Testis (tissue), 2 donors: ENCODE data around the gene FAM234B.

Experiments
- POLR2A ChIP-seq: fragments of 450-650 bp; IDR thresholded peaks from one replicate; pipeline ENCODE4 v1.6.1; 2017; ENCODE audit warnings: antibody characterized with exemption, mild to moderate bottlenecking, moderate library complexity
- TF ChIP-seq, protein P1 (sequence below), 3 experiments: fragments of 450-650 bp in 2 of 3; fragments of 200-600 bp in 1 of 3; sonication (generic) in 1 of 3; IDR thresholded peaks; one replicate each; pipeline ENCODE4 v1.5.1; 2016 to 2019; ENCODE audit warnings: antibody characterized with exemption in 3 of 3, mild to moderate bottlenecking in 2 of 3, moderate library complexity in 1 of 3

- TF ChIP-seq, protein P1, sequence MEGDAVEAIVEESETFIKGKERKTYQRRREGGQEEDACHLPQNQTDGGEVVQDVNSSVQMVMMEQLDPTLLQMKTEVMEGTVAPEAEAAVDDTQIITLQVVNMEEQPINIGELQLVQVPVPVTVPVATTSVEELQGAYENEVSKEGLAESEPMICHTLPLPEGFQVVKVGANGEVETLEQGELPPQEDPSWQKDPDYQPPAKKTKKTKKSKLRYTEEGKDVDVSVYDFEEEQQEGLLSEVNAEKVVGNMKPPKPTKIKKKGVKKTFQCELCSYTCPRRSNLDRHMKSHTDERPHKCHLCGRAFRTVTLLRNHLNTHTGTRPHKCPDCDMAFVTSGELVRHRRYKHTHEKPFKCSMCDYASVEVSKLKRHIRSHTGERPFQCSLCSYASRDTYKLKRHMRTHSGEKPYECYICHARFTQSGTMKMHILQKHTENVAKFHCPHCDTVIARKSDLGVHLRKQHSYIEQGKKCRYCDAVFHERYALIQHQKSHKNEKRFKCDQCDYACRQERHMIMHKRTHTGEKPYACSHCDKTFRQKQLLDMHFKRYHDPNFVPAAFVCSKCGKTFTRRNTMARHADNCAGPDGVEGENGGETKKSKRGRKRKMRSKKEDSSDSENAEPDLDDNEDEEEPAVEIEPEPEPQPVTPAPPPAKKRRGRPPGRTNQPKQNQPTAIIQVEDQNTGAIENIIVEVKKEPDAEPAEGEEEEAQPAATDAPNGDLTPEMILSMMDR (IDR thresholded peaks at IDR 0.05) = no peak
- TF ChIP-seq POLR2A = no peak
Measured at GRCh38 chr12:13061377-13061776, 17.2 kb downstream of the FAM234B start.
